HepG2 (cell line): ENCODE results near the gene WNK4. TPM values are rescaled to one million over a fixed set of nuclear protein-coding genes. Genes with fewer than 3 reads are reported as not detected.

Experiments used
- AGO1 ChIP-seq: fragments of 200-400 bp; formaldehyde crosslinking; IDR thresholded peaks from 2 replicates; pipeline ENCODE4 v1.6.1; 2017; ENCODE audit warnings: mild to moderate bottlenecking, low read depth, low read length, moderate library complexity; ENCODE audit not compliant: poor library complexity, severe bottlenecking
- ARHGAP35 ChIP-seq: sonication (generic); formaldehyde crosslinking; IDR thresholded peaks from 2 replicates; pipeline ENCODE4 v1.9.0; 2022; ENCODE audit warnings: mild to moderate bottlenecking, inconsistent platforms, moderate library complexity, missing genetic modification reagents, borderline replicate concordance
- ARID2 ChIP-seq: sonication (generic); formaldehyde crosslinking; IDR thresholded peaks from 2 replicates; pipeline ENCODE4 v1.8.1; 2022; ENCODE audit warnings: mild to moderate bottlenecking, missing genetic modification reagents, borderline replicate concordance
- ASH2L ChIP-seq: fragments of 300-600, 200-600 bp; sonication (generic); IDR thresholded peaks from 2 replicates; pipeline ENCODE4 v1.7.0; 2017; ENCODE audit warnings: low read depth, mild to moderate bottlenecking, moderate library complexity, mixed read lengths, low read length; ENCODE audit not compliant: insufficient read length
- BRD4 ChIP-seq: sonication (generic); formaldehyde crosslinking; IDR thresholded peaks from 2 replicates; pipeline ENCODE4 v1.4.0; 2020; ENCODE audit warnings: missing genetic modification reagents
- HNRNPK ChIP-seq: fragments of 200-400 bp; formaldehyde crosslinking; IDR thresholded peaks from 2 replicates; pipeline ENCODE4 v1.6.1; 2018; ENCODE audit warnings: low read length, low read depth, moderate library complexity, mild to moderate bottlenecking; ENCODE audit not compliant: poor library complexity, severe bottlenecking
- KLF6 ChIP-seq: IDR thresholded peaks from 2 replicates; pipeline ENCODE4 v1.8.0; 2016; ENCODE audit warnings: missing biosample characterization, missing genetic modification reagents
- KMT2A ChIP-seq: sonication (generic); formaldehyde crosslinking; IDR thresholded peaks from 2 replicates; pipeline ENCODE4 v1.4.0; 2020; ENCODE audit warnings: missing genetic modification reagents
- RNF2 ChIP-seq: fragments of 450-650 bp; conservative IDR thresholded peaks from 2 replicates; pipeline ENCODE4 v1.6.1; 2016; ENCODE audit warnings: low read depth
- SCMH1 ChIP-seq: sonication (generic); formaldehyde crosslinking; IDR thresholded peaks from 2 replicates; pipeline ENCODE4 v1.9.0; 2021; ENCODE audit warnings: missing genetic modification reagents, mild to moderate bottlenecking, borderline replicate concordance
- ZBED4 ChIP-seq: sonication (generic); formaldehyde crosslinking; IDR thresholded peaks from 2 replicates; pipeline ENCODE4 v1.4.0; 2020; ENCODE audit warnings: missing genetic modification reagents, borderline replicate concordance
- ZBTB3 ChIP-seq: sonication (generic); formaldehyde crosslinking; IDR thresholded peaks from 2 replicates; pipeline ENCODE4 v1.4.0; 2020; ENCODE audit warnings: low read depth, mild to moderate bottlenecking, moderate library complexity, missing genetic modification reagents, borderline replicate concordance
- ZBTB7A ChIP-seq: sonication (generic); formaldehyde crosslinking; IDR thresholded peaks from 2 replicates; pipeline ENCODE4 v1.8.0; 2022; ENCODE audit warnings: mild to moderate bottlenecking, missing genetic modification reagents
- ZEB1 ChIP-seq: IDR thresholded peaks from 2 replicates; pipeline ENCODE4 v1.6.1; 2012; ENCODE audit warnings: mild to moderate bottlenecking, low read depth, inconsistent platforms; ENCODE audit not compliant: insufficient replicate concordance
- ZNF331 ChIP-seq: sonication (generic); formaldehyde crosslinking; IDR thresholded peaks from 2 replicates; pipeline ENCODE4 v1.4.0; 2020; ENCODE audit warnings: missing genetic modification reagents
- ZNF44 ChIP-seq: sonication (generic); formaldehyde crosslinking; IDR thresholded peaks from 2 replicates; pipeline ENCODE4 v1.5.1; 2020; ENCODE audit warnings: mild to moderate bottlenecking, missing genetic modification reagents
- ZNF441 ChIP-seq: sonication (generic); formaldehyde crosslinking; IDR thresholded peaks from 2 replicates; pipeline ENCODE4 v1.7.0; 2021; ENCODE audit warnings: missing genetic modification reagents, borderline replicate concordance
- ZNF556 ChIP-seq: sonication (generic); formaldehyde crosslinking; IDR thresholded peaks from 2 replicates; pipeline ENCODE4 v1.4.0; 2020; ENCODE audit warnings: mild to moderate bottlenecking, missing genetic modification reagents, borderline replicate concordance
- ZSCAN12 ChIP-seq: sonication (generic); formaldehyde crosslinking; IDR thresholded peaks from 2 replicates; pipeline ENCODE4 v1.9.0; 2021; ENCODE audit warnings: mild to moderate bottlenecking, missing genetic modification reagents
- polyA plus RNA-seq, 8 experiments: library from polyadenylated mRNA; depleted of rRNA in 3 of 8; stranded (reverse) in 7 of 8; unstranded in 1 of 8; fragments of >200 nt; fragmentation: Illumina TruSeq in 4 of 8; extraction: Trizol in 4 of 8; gene quantifications; 2 replicates each; pipeline versions ENCODE4 v1.2.1 to v1.2.3, GENCODE V29; 2011 to 2016; ENCODE audit warnings: low read depth in 4 of 8, missing spikeins in 1 of 8, mixed read lengths in 1 of 8; ENCODE audit not compliant: insufficient read depth in 1 of 8
- total RNA-seq, 5 experiments: library from RNA; depleted of rRNA; stranded (reverse); fragments of >200 nt; fragmentation: Illumina TruSeq; extraction: Trizol; gene quantifications; 2 replicates each; pipeline ENCODE4 v1.2.3, GENCODE V29; 2016; ENCODE audit warnings: low read depth in 1 of 5
- TF ChIP-seq, protein P1 (sequence below): sonication (generic); formaldehyde crosslinking; IDR thresholded peaks from 2 replicates; pipeline ENCODE4 v1.5.0; 2020; ENCODE audit warnings: missing genetic modification reagents
- TF ChIP-seq, protein P2 (sequence below): sonication (generic); formaldehyde crosslinking; IDR thresholded peaks from 2 replicates; pipeline ENCODE4 v1.5.0; 2020; ENCODE audit warnings: missing genetic modification reagents
- TF ChIP-seq, protein P3 (sequence below): IDR thresholded peaks from 2 replicates; pipeline ENCODE4 v1.6.1; 2018; ENCODE audit warnings: missing genetic modification reagents

Gene WNK4
- total and polyA plus RNA-seq, 2 of the 13 experiments (the other 11 are each of a cell fraction or from before 2014, with no cell fraction given), result 2.7 to 13.7 TPM

- peak; percentile 56 for TF ChIP-seq RNF2
- TF ChIP-seq, protein P1, sequence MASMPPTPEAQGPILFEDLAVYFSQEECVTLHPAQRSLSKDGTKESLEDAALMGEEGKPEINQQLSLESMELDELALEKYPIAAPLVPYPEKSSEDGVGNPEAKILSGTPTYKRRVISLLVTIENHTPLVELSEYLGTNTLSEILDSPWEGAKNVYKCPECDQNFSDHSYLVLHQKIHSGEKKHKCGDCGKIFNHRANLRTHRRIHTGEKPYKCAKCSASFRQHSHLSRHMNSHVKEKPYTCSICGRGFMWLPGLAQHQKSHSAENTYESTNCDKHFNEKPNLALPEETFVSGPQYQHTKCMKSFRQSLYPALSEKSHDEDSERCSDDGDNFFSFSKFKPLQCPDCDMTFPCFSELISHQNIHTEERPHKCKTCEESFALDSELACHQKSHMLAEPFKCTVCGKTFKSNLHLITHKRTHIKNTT (CRISPR knock-in tag), result no peak
- no peak for TF ChIP-seq ZEB1
- TF ChIP-seq ZBTB3 (CRISPR knock-in tag), result no peak
- TF ChIP-seq ZBED4, result no peak
- peak; percentile 20; the same call in 1 of the 2 replicates for TF ChIP-seq ZNF331 (CRISPR knock-in tag)
- TF ChIP-seq ZNF44, result peak; percentile 74; the same call in 1 of the 2 replicates
- TF ChIP-seq ZSCAN12, result no peak
- 0 out of 2 replicates have a peak, but pooled peaks have one; percentile 27 for TF ChIP-seq KMT2A (CRISPR knock-in tag)
- no peak for TF ChIP-seq ARHGAP35
- TF ChIP-seq ASH2L, result no peak
- TF ChIP-seq SCMH1 (CRISPR knock-in tag), result no peak
- TF ChIP-seq, protein P2, sequence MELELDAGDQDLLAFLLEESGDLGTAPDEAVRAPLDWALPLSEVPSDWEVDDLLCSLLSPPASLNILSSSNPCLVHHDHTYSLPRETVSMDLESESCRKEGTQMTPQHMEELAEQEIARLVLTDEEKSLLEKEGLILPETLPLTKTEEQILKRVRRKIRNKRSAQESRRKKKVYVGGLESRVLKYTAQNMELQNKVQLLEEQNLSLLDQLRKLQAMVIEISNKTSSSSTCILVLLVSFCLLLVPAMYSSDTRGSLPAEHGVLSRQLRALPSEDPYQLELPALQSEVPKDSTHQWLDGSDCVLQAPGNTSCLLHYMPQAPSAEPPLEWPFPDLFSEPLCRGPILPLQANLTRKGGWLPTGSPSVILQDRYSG (CRISPR knock-in tag), result no peak
- TF ChIP-seq, protein P3, sequence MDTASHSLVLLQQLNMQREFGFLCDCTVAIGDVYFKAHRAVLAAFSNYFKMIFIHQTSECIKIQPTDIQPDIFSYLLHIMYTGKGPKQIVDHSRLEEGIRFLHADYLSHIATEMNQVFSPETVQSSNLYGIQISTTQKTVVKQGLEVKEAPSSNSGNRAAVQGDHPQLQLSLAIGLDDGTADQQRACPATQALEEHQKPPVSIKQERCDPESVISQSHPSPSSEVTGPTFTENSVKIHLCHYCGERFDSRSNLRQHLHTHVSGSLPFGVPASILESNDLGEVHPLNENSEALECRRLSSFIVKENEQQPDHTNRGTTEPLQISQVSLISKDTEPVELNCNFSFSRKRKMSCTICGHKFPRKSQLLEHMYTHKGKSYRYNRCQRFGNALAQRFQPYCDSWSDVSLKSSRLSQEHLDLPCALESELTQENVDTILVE (CRISPR knock-in tag), result no peak
- TF ChIP-seq ARID2, result no peak
- TF ChIP-seq AGO1, result peak; percentile 17
- TF ChIP-seq KLF6 (CRISPR knock-in tag), result no peak
- TF ChIP-seq ZBTB7A (CRISPR knock-in tag), result peak; percentile 66; the same call in 1 of the 2 replicates
- peak; percentile 76; the same call in 1 of the 2 replicates for TF ChIP-seq ZNF441 (CRISPR knock-in tag)
- peak; percentile 92 for TF ChIP-seq HNRNPK
- 0 out of 2 replicates have a peak, but pooled peaks have one; percentile 19 for TF ChIP-seq ZNF556 (CRISPR knock-in tag)
- TF ChIP-seq BRD4, result 0 out of 2 replicates have a peak, but pooled peaks have one; percentile 27
Measured at GRCh38 chr17:42760652-42761581, 19.5 kb upstream of the WNK4 start, which contains the start of gene RAMP2 (continued).
